GM18499 (cell line): ENCODE results near the gene GPR26.

Experiments
- ATAC-seq: cut with Tn5 transposase; IDR thresholded peaks from one replicate; pipeline ENCODE4 v1.9.1; 2021; ENCODE audit warnings: moderate number of reproducible peaks; ENCODE audit not compliant: insufficient read depth, unreplicated experiment

The GPR26 gene

DNA sequence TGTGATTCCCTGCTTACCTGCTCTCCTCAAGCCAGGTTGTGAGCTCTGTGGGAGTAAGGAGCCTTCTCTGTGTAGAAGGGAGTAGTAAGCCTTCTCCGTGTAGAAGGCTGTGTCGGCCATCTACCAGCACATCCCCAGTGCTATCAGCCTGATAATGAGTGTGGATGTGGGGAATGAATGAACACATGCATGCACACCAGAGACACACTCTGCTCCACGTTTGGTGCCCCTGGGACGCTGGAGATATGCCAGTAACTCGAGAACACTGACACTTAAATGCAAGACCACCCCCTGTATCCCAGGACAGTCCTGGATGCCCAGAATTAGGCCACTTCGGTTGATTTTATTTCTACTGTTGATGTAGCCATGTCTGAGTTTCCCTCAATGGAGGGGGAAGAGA lies 21.1 kb upstream of the GPR26 start:
- ATAC-seq, result no peak

DNA sequence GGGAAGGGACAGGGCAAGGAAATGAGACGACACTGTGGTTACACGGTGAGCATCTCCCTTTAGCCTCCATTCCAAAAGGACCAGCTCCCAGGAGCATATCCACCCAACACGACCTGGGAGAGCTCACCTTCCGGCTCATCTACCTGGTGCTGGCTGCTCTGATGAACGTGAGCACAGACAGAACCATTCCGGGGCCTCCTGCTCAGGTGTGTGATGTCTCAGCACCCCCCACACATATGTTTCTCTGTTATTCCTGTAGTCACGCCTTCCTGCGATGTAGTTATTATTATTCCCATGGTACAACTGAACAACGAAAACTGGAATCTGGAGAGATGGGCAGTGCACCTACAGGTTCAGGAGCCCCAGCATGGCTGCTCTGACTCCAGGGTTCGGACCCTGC lies 20.5 kb upstream of the GPR26 start:
- no peak for ATAC-seq

DNA sequence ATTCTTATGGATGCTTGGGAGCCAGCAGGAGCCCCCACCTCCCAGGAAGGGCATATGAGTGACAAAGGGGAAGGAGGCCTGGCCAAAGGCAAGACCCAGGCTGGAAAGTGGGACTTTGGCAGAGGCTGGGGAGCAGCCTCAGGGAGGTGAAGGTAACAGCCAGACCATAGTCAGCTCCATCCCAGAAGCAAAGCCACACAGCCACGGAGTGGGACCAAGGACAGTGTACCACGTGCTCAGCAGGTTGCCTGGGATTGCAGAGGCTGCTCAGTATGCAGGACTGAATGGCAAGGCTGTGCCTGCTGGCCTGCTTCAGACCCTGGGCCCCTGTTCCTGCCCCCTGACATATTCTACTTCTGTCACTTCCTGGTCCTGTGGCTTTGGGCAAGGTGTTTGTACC lies 17.6 kb upstream of the GPR26 start:
- ATAC-seq, result no peak

DNA sequence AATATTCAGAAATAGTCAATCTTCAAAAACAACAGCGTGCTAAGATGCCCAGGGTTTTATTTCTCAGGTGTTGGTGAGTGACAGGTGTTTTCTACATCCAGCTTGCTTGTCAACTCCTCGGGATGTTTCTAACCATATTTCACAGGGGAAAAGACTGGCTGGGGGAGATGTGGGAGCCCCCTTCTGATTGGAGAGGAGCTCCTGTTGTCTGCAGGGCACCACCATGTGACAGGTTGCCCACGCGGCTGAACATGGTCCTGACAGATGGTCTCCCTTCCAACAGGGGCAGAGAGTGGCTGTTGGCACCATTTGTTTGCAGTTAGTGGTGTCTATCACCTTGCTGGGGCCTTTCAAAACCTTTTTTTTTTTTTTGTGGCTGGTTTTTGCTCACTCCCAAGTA lies 16.5 kb upstream of the GPR26 start:
- ATAC-seq, result no peak

DNA sequence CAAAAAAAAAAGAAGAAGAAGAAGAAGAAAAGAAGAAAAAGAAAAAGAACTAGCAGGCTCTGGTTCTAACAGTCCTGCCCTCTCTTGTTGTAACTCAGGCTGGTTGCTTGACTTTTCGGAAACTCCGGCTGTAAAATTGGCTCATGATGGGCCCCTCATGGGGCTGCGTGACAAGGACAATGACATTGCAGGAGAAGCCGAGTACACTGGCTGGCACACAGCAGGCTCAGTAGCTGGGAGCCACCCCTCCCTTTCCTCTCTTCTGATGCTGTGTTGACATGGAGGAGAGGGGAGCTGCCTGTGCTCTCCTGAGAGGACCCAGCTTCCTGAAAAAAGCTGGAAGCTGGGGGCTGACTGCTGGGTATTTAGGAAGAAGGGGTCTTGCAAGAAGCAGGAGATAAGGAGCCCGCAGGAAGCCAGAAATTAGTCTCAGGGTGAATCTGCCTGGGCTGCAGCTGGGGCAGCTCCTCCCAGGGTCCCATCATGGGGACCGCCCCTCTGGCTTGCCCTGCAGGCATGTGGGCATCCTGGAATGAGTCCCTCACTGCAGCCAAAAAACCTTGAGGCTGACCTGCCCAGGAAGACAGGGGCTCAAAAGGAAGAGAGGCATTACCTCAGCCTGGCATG lies 14.6 kb upstream of the GPR26 start:
- ATAC-seq, result no peak

DNA sequence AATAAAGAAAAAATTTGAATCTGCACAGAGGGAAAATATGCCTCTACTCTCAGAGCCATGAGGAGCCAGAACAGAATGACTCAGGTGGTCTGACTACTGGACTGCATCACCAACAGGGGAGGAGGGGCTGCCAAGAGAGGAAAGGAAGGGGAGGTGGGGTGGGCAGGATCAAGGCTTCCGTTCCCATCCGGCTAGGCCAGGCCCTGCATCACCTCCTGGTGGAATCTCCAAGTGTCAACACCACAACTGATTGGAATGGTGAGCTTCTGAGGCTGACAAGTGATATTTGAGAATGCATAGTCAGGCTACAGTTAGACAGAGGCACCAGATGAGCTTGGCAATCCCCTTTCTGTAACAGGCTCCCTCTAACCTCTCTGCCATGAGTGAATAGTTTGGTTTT lies 10.4 kb upstream of the GPR26 start:
- ATAC-seq, result no peak

DNA sequence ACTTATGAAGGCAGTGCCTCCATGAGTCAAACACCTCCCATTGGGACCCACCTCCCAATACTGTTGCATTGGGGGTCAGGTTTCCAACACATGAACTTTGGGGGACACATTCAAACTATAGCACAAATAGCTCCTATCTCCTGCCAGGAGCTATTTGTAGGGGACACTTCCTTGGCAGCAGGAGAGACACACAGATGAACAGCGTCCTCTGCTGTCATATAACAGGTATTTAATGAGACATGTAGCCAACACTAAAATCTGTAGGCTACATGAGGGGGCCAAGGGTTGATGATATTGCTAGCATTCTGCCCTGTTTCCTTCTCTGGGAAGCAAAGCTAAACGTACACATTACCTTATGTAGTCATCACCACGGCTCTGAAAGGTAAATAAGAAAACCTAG lies 2.6 kb upstream of the GPR26 start:
- no peak for ATAC-seq

DNA sequence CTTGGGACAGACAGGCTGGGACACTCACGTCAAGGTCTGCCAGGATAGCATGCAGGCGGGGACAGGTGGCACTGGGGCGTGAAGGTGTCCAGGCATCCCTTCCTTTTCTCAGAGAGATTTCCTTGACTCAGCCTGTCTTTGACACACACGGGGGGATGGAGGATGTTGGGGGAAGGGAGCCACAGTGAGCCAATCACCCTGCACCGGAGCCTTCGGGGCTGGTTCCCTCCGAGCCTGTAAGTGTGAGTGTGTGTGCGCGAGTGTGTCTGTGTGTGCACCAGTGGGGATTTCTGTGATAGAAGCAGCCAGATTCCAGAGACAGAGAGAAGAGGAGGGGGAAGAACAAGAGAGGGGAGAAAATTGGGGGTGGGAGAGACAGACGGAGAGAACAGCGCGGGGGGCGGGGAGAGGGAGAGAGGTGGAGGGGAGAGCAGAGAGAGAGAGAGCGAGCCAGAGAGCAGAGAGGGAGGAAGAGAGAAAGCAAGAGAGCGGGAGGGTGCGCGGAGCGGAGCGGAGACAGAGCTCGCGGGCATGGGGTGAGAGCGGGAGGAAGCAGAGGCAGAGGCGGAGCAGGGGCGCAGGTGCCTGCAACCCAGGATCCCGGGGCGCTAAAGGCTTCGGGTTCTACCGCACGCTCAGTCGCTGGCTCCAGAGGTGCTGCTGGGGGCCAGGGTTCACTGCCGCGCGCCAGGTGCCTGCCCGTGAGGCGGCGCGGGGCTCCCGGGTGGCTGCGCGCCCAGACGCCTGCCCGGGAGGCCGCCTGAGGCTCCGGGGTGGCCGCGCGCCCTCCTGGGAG lies 466 bp upstream of the GPR26 start:
- ATAC-seq, result no peak

DNA sequence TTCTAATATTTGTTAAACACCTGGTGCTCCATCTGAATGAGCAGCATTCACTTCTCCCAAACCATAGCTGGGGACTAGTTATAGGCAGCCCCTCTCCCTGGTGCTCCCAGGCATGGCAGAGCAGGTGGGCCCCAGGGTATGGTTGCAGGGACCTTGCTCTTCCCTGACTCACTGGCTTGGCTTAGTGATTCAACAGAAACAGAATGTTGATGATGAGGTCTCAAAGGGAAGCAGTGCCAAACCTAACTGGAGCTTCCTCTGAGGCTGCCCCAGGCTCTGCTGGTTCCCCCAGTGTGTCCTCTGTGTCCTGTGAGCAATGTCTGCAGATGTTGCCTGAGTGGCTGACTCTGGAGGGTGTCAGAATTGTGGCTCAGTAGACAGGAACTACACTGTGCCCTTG lies 3.7 kb downstream of the GPR26 start:
- no peak for ATAC-seq

DNA sequence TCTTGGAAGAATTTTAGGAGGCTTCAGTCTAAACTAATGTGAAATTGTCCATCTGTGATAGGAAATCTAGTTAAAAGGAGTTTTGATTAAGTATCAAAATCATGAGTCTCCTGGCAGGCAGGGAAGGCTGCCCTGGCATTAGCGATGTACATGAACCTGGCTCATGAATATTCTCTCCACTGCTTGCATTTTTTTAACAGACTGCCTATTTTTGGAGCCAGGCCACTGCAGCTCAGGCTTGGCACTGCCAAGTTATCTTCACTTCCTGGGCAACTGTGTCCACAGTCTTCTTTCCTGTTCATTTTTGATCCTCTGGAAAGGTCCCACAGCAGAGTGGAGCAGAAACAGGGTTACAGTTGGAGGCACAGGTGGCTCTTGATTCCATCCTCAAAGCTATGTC lies 7.0 kb downstream of the GPR26 start:
- ATAC-seq, result no peak

DNA sequence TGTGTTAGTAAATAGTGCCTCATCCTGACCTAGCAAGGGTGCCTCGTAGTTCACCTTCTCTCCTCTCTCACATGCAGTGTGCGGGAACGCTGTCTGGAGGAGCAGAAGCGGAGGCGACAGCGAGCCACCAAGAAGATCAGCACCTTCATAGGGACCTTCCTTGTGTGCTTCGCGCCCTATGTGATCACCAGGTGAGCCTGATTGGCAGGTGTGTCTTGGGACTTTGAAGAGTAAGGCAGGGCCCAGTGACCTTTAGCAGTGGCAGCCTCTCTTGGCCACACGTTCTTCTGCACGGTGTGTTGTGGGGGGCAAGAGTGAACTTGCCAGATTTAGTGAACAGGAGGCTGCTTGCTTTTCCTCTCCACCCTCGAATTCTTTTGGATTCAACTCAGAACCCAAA lies 8.6 kb downstream of the GPR26 start:
- ATAC-seq, result no peak

DNA sequence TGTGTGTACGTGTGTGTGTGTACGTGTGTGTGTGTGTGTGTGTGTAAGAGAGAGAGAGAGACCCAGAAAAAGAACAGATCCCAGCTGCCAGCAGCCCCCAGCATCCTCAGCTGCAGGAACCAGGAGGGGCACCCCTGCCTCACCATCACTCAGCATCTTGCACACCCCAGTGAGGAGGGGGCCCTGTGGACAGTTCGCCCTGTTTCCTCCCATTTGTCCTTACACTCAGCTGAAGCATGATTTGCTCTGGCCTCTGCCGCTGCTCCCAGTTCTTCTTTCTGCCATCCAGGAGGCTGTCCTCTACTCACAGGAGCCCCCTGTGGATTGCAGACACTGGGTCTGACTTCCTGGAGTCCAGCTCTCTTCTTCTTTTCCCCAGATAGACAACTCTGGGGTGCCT lies 9.7 kb downstream of the GPR26 start:
- ATAC-seq, result no peak

DNA sequence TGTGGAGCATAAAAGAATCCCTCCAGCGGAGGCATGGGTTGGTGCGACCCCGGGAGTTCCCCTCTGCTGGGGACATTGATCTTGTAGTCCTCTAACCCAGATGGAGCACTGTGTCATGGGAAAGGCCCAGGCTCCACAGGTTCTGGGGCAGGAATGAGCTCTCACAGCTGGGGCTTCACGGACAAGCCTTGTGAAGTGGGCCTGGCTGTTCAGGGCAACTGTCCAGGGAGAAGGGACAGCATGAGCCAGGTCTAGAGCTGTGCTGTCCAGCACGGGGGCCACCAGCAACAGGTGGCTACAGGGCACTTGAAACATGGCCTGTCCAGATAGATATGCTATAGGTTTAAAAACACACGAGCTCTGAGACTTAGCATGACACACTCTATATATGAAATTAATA lies 11.4 kb downstream of the GPR26 start:
- ATAC-seq, result no peak

DNA sequence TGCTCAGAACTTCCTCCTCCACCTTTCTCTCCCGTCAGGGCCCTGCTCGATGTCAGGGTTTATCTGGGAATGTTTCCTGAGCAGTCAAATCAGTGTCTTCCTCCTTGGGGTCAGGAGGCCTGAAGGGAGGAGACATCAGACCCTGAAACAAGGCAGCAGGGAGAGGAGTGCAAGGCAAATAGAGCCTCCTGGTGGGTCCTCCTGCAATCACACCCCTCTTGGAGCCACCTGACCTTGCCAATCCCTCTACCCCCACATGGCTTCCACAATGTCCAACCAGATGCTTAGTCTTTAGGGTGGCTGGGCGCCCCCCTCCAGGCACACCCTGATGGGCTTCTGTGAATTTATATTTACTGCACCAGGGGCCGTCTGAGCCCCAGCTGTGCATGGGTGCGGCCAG lies 12.2 kb downstream of the GPR26 start:
- no peak for ATAC-seq

DNA sequence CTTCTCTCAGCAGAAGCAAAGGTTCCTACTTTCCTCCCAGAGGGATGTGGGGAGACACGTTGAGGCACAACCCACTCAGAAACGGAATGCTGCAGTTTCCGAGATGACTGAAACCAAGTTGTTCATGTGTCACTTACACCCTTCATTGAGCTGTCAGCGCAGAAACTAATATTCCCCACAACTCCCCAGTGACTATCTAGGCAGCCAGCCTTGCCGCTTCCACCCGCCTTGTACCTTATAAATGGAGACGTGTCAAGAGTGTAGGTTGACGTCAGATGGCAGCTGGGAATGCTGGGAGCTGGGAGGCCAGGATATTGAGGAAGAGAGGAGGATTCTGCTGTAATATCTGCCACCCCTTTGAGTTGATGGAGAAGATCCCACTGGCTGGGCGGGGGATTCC lies 15.1 kb downstream of the GPR26 start:
- ATAC-seq, result no peak

DNA sequence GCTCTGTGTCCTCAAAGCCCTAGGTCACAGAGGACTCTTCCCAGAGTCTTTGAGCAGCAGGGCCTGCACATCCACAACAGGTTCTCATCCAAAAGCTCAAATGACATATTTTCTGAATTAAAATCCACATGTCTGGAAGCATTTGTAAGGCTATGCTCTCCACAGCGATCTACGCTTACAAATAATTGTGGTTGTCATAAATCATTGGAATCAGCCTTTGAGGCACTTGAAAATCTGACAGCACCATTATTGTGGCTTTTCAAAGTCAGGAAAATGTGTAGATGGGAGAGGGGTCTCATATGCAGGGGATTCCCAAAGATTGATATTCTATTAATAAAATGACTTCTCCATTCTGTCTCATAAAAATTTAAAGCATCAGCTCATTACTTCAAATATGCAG lies 16.3 kb downstream of the GPR26 start:
- ATAC-seq, result no peak

DNA sequence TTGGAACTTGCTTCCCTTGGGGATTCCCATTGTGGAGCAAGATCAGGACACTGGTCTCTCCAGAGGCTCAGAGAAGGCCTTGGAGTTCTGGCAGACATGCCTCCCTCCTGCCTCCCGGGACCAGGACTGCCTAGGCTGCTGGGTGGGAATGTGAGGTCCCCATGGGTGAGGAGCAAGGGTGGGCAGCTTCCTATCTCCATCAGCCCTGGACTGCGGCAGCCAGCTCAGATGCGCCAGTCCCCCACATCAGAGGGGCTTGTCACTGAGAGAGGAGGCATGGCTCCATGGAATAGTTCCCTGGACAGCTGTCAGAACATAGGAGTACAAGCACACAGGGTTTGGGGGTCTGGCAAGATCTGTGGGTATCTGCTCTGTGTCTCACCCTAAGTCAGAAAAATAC lies 17.3 kb downstream of the GPR26 start:
- no peak for ATAC-seq

DNA sequence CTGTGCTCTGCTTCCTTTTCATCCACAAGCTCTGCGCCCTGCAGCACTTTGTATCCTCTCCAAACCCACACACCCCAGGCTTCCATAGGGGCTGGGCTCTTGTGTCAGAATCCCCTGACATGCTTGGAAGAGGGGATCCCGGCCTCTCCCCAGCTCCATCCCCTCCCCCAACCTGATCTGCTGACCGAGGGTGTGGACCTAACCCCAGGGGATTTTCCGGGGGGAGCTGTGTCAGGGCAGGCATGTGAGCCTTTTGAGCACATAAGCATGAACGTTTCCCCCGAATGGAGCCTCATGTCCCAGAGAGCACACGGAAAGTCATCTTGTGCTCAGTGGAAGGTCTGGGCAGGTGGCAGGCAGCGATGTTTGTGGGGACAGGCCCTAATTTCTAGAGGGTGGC lies 17.7 kb downstream of the GPR26 start:
- no peak for ATAC-seq

DNA sequence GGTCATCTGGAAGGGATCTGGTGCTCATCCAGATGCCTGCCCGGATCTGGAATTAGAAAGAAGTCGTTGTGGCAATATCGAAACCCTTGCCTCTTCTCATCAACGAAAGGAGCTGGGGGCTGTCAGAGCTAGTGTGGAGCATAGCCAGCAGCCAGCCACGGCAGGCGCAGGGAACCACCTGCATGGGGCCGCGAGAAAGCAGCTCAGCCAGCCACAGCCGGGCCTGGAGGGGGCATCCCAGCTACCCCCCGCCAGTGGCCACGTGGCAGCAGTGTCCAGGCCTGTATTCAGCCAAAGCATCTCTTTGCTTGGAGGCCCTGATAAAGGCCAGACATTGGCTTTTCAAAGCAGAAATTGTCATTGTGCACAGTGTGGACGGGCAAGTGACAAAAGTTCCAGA lies 19.1 kb downstream of the GPR26 start:
- no peak for ATAC-seq

DNA sequence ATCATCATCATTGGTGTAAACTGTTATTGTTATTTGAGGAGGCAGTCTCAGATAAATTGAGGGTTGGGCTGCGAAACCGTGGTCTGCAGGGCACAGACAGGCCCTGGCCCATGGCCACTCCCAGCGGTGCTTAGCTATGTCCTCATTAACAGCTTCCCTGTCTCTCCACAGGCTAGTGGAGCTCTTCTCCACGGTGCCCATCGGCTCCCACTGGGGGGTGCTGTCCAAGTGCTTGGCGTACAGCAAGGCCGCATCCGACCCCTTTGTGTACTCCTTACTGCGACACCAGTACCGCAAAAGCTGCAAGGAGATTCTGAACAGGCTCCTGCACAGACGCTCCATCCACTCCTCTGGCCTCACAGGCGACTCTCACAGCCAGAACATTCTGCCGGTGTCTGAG lies 21.6 kb downstream of the GPR26 start:
- no peak for ATAC-seq

DNA sequence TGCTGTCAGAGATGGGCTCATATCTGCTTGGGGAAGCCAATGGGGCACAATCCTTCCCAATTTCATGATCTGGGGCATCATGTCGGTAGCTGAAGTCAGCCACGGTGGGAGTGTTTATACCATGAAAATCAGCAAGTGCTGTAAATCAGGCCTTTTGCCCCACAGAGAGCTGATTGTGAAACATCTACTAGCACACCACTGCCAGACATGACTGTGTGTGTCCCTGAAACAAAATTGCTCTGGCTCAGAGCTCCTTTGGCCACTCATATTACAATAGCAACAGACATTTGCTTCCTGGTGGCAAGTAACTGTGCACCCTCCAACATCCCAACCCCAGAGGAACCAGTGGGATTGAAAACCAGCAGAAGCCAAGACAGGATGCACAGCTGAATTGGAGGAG lies 23.7 kb downstream of the GPR26 start:
- no peak for ATAC-seq

DNA sequence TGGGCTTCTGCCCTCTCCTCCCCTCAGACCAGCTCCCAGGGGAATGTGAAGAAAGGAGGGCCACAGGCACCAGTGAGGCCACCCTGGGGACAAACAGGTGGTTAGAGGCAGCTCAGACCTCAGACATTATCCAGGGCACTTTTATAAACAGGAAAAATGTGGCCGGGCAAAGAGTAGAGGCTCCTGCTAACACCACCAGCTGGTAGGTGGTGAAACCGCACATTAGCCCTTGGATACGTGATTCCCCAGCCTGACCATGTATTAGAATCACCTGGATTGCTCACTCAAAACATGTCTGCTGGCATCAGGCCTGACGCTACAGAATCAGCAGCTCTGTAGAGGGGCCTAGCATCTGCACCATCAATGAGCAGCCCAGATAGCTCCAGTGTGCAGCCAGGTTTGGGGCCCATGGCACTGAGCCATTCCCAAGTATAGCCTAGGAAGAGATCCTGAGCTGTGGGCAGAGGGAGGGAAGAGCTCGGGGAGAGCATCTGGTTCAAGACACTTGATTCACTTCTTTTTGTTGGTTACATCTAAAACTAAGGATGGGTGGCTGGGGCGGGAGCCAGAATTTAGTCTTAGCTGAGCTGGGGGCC lies 37.1 kb downstream of the GPR26 start:
- ATAC-seq, result no peak
